ENCODE measurements around the gene GLB1L3.
"Not testable (repeated sequence)": the region's sequence is repeated elsewhere in the genome, so short reads cannot be mapped to it uniquely, and the experiment has no call there.

GLB1L3 gene

GRCh38 chr11:134276396-134277182 is 410 bp downstream of the GLB1L3 start:
- no peak for DNase-seq

GRCh38 chr11:134277183-134278001 is 1.2 kb downstream of the GLB1L3 start:
- DNase-seq: no peak

- no peak for DNase-seq
Measured at GRCh38 chr11:134278356-134278755, 2.2 kb downstream of the GLB1L3 start.

GRCh38 chr11:134281635-134282034 is 5.5 kb downstream of the GLB1L3 start:
- not testable (repeated sequence) for DNase-seq

- no peak for DNase-seq
Measured at GRCh38 chr11:134282121-134283045, 6.2 kb downstream of the GLB1L3 start.

- DNase-seq: no peak
Measured at GRCh38 chr11:134283461-134284230, 7.5 kb downstream of the GLB1L3 start.

- not testable (repeated sequence) for DNase-seq
Measured at GRCh38 chr11:134284349-134284748, 8.2 kb downstream of the GLB1L3 start.

- DNase-seq: no peak
Measured at GRCh38 chr11:134287561-134287960, 11.4 kb downstream of the GLB1L3 start.

GRCh38 chr11:134288486-134288885 is 12.3 kb downstream of the GLB1L3 start:
- no peak for DNase-seq

GRCh38 chr11:134289167-134289566 is 13.0 kb downstream of the GLB1L3 start:
- no peak for DNase-seq

GRCh38 chr11:134289789-134290188 is 13.6 kb downstream of the GLB1L3 start:
- DNase-seq: no peak

GRCh38 chr11:134290646-134291045 is 14.5 kb downstream of the GLB1L3 start:
- DNase-seq: no peak

- DNase-seq: no peak
Measured at GRCh38 chr11:134291196-134291595, 15.0 kb downstream of the GLB1L3 start.

- no peak for DNase-seq
Measured at GRCh38 chr11:134292661-134293060, 16.5 kb downstream of the GLB1L3 start.

GRCh38 chr11:134293119-134294113 is 17.2 kb downstream of the GLB1L3 start:
- no peak for DNase-seq

GRCh38 chr11:134294664-134295063 is 18.5 kb downstream of the GLB1L3 start:
- no peak for DNase-seq

- no peak for DNase-seq
Measured at GRCh38 chr11:134312223-134312622, 36.0 kb downstream of the GLB1L3 start.

- no peak for DNase-seq
Measured at GRCh38 chr11:134312807-134313206, 36.6 kb downstream of the GLB1L3 start.

GRCh38 chr11:134313379-134313778 is 37.2 kb downstream of the GLB1L3 start:
- DNase-seq: no peak

- no peak for DNase-seq
Measured at GRCh38 chr11:134313821-134314607, 37.8 kb downstream of the GLB1L3 start.

All from CD4-positive, alpha-beta T cell treated with Interleukin-21 for 1 hour (primary cell).